HG03575 (cell line): ENCODE measurements around the gene IQGAP2.

Experiments
- ATAC-seq: cut with Tn5 transposase; IDR thresholded peaks from one replicate; pipeline ENCODE4 v1.9.1; 2021; ENCODE audit not compliant: unreplicated experiment, insufficient number of reproducible peaks, low FRiP score; ENCODE audit errors: extremely low read depth

IQGAP2 gene

DNA sequence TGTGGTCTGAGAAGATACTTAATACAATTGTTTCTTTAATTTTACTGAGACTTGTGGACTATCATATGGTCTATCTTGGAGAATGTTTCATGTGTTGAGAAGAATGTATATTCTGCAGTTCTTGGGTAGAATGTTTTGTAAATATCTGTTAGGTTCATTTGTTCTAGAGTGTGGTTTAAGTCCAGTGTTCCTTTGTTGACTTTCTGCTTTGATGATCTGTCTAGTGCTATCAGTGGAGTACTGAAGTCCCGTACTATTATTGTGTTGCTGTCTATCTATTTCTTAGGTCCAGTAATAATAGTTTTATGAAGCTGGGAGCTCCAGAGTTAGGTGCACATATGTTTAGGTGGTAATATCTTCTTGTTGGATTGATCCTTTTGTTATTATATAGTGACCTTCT, 36.1 kb downstream of the IQGAP2 start:
- ATAC-seq: no peak

DNA sequence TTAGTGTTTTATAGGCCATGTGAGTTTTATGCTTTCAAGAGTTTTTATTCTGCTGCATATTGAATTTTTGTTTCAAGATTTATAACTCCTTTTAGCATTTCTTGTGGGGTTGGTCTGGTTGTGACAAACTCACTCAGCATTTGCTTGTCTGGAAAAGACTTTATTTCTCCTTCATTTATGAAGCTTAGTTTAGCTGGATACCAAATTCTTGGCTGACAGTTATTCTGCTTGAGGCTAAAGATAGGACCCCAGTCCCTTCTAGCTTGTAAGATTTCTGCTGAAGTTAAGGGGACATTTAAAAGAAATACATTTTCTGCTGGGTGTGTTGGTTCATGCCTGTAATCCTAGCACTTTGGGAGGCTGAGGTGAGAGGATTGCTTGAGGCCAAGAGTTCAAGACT, 36.8 kb downstream of the IQGAP2 start:
- ATAC-seq: no peak

DNA sequence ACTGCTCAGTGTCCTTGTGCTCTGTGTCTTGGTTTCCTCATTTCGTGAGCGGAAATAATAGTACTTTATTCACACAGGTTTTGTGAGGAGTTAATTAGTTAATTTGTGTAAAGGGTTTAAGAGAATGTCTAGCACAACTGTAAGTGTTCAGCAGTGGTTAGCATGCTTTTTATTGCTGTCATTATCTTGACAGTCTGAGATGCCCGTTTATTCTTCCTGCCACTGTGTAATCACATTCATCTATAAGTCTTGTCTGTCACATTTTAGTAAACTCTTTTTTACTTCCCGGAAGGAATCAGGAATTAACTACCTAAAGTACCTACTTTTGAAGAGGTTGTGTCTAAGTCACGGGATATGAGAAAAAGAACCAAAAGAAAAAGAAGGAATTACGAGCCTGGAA, 38.0 kb downstream of the IQGAP2 start:
- ATAC-seq: no peak

DNA sequence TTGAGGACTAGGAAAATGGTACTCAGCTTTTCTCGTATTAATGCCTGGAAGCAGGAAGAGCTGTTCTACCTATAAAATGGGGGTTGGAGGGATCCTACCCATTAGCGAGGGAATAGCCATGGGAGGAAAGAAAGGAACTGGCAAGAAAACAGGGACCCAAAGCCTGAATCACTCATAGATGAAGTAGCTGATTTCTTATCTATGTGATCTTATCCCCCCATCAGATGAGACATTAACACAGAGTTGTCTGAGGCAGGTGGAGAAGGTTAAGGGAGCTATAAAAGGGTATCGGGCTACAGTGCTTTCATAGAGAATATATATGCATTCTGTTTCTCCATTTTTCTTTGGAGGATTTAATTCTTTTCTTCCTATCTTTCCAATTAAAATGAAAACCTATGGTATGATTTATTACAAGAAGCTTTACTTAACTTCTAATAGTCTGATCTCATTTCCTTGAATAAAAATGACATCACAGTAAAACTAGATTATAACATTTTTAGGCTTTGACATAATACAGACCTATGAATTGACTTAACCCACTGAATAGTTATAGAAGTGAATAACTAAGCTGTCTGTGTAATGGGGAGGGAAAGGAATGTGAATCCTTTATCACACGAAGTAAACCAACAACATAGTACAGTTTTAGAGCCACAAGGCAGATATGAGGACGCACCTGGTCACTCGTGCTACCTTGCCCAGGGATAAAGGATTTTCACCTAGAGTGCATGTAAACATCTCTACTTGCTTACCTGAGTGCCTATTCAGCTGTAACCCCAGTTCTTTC, 39.0 kb downstream of the IQGAP2 start:
- no peak for ATAC-seq

DNA sequence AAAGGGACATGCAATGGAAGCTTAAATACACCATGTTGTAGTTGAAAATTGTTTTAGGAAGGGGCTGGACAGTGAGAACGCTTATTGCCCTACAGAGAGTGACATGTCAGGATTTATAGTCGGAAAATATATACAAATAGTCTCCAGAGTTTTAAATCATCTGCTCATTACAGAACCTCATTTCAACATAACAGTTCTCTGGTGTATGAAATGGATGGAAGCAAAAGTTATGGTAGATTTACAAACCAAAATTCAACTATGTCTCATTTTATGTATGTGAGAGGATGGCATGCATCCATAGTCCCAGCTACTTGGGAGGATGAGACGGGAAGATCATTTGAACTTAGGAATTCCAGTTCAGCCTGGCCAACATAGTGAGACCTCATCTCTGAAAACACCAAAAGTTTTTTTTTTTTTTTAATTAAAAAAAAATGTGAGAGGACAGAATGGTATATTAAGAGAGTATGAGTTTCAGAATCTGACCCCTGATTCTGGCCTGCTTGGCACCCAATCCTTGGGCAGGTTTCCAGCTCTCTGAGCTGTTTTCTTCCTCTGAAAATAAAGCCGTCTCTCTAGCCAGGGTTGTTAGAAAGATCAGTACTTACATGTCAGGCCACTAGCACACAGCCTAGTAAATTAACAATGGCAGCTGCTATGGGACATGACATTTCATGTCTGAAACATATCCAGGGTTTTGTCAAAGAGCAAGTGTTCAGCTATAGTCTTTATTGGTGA, 40.1 kb downstream of the IQGAP2 start:
- ATAC-seq: no peak

DNA sequence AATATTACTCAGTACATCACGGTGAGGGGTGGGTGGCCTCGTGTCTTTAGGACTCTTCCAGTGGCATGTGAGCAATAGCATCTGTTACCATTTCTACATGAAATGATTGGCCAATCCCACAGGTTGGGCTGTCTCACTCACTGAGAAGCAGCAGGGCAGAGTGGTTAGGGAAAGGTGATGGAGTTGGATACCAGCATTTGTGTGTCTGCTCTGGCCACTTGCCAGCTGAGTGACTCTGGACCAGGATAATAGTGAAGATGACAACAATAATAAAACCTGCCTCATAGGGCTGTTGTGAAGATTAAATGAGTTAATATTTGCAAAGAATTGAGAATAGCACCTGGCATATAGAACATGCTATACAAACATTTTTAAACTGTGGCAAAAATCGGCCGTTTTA, 42.0 kb downstream of the IQGAP2 start:
- no peak for ATAC-seq

DNA sequence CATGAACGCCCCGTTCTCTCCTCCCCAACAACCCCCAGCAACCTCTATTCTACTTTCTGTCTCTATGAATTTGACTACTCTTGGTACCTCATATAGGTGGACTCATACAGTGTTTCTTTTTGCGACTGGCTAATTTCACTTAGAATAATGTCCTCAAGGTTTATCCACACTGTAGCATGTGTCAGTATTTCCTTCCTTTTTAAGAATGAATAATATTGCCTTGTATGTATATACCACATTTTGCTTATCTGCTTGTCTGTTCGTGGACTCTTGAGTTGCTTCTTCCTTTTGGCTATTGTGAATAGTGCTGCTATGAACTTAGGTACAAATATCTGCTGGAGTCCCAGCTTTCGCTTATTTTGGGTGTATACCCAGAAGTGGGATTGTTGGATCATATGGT, 42.7 kb downstream of the IQGAP2 start:
- no peak for ATAC-seq

DNA sequence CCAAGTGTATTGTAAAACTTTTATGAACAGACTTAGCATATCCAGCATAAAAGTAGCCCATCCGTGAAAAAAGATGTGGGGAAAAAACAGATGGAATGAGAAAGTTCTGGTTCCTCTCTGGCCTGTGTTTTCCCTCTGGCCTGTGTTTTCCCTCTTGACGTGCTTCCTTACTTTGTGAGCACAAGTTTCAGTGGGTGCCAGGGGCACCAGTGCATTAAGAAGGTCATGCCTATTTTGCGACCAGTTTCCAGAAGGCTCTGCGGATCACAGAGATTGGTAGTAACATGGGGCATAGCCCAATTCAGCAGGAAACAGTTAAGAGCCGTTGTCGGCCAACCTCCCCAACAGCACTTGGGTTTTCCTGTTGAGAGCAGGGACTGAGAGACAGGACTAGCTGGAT, 43.7 kb downstream of the IQGAP2 start:
- no peak for ATAC-seq

DNA sequence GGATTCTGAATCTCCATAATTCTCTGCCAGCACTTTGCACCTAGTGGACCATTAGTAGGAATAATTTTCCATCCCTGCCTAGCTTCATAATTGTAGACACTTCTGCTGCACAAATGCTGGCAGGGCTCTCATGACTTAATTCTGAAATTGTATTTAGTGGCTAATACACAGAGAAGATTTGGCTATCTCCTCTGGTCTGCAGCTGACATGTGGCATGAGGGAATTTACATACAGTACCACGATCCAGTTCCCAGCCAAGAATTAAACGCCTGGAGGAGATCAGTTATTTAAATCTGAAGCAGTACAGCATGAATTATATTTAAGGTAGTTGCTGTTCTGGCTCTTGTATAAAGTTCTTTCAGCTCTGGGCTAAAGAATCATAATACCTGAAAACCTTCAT, 46.5 kb downstream of the IQGAP2 start:
- no peak for ATAC-seq

DNA sequence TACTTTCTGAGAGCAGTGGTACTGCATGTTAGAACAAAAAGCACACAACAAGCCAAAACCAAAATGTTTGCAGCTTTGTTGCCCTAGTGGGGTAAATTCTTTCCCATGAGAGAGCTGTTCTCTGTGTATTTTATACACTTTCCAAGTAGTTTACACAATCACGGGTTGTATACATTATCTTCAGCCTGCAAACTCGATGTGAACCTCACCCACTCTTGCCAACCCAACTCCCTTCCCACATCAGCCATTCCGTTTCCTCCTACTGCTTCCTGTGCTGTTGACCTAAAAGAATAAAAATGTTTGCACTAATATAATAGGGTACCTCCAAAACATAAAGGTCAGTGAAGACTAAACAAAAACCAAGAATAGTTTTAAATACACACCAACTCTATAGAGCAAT, 47.0 kb downstream of the IQGAP2 start:
- no peak for ATAC-seq

DNA sequence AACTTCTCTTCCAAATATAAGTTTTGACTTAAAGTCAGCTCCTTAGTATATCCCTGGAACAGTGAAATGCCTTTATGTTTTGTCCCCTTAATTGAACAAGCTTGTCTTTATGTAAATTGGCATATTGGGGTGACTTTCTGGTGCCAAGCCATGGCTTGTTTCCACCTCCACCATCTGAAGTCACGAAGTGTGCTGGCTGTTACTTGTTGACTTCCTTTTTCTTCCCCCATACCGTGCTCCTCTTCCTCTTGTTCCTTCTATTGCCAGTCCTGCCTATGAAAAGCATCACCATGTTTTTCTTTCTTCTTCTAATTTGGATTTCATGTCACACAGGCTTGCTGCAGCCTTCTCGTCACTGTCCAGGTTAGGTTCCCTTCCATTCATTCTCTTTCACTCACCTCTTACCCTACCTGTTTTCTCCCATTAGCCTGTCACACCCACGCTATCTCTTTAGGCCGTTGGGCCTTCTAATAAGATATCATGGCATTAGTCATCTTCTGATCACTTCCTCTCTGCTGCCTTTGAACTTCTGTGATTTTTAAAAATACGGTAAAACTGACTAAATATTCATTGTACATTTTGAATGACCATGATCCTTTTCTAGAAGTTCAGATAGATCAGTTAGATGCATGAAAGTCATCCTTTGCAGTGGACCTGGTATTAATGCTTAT, 48.1 kb downstream of the IQGAP2 start:
- ATAC-seq: no peak

DNA sequence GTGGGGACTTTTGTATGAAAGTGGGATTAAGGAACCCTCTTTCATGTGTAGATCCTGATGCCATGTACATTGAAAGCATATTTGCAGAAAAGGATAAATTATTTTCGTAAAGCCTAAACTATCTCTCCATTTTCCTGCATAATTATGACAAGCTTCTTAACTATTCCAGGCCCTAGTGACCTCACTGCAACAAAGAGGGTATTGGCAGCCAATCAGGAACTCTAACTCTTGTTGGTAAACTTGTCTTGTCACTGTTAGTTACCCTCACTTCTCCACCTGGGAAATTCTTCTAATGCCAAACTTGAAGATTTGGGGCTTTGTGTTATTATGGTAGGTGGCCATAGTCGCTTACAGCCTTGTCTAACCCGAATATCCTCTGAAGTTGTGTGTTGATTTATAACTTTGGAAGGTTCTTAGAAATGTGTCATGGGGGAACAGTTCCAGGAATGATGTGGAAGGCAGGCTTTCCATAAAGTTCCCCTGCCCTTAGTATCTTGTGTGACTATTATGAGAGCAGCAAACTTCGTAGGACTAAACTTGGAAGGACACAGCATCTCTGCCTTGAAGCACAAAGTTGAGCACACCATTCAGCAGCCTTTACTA, 52.5 kb downstream of the IQGAP2 start:
- no peak for ATAC-seq

DNA sequence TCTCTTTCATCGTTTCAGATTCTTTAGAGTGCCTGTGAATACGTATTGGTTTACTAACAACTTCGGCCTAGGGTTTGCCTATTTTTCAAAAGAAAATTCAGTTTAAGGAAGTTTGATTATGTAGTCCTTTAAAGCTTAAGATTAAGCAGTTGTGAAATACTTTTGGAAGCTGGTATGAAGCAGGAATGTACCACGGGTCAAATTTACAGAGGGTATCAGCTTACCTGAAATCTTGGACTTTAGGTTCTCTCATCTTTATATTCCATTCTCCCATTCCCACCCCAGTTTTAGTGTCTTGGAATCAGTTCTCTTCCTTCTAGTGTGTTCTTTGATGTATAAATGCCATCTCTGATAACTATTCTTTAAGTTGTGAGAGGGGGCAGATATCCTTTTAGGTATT, 53.2 kb downstream of the IQGAP2 start:
- no peak for ATAC-seq

DNA sequence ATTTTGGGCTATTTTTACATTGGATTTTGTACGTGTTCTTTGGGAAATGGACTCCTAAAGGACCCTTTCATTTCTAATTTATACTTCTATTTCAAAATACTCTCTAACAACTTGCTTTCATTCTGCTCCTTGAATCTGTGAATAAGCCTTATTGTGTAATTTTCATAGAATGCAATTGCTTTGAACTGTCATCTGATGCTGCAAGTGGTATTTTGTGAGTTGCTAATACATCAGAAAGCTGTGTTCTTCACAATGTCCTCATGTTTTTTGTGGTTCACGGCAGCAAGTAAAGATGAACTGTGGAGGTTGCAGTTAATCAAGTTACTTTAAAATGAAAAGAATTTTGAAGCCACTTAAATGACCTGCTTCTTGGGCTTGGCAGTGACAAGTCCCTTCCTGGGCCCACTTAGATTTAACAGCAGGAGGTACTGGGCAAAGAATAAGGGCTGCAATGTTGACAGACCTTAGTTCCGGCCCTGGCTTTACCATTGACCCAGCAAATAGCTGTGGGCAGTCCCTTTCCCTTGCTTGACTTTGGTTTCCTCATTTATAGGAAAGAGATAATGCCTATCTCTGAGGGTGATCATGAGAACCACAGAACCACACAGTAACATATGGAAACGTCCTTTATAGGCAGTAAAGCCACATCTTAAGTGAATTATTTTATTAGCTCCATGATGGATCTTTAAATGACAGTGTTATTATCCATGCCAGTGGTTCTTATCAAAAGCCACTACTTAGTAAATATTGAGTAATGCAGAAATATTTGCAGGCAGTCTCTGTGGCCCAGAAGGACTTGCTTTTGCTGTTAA, 54.8 kb downstream of the IQGAP2 start:
- ATAC-seq: no peak

DNA sequence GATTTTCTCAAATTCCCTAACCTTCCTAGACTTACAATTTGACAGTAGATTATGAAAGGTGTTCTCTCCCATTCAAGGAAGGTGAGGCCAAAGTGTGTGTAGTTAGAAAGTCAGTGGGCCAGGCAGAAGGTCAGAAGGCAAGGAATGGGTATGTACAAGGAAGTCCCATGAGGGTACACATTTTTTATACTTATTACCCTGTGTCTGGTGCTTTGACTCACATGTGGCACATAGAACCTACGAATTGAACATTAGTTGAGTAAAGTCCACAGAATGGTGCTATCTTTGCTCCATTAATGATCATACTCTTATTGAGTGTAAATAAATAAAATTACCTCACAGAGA, 55.4 kb downstream of the IQGAP2 start:
- ATAC-seq: no peak

DNA sequence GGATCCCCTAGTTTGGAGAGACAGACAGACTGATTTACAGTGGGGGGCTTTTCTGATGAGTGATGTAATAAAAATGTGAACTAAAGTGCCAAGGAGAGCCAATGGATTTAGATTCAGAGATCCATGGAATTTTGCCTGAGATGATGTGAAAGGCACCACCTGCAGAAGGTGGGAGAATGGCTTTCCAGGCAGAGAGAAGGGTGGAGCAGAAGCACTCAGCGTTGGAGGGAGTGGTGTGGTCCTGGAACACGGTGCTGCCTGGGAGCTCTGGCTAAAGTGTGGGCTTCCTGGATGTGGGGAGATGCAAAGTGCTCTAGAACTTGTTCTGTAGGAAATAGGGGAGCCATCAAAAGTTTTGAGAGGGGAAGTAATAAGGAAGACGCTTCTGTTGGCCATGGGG, 57.0 kb downstream of the IQGAP2 start:
- ATAC-seq: no peak

DNA sequence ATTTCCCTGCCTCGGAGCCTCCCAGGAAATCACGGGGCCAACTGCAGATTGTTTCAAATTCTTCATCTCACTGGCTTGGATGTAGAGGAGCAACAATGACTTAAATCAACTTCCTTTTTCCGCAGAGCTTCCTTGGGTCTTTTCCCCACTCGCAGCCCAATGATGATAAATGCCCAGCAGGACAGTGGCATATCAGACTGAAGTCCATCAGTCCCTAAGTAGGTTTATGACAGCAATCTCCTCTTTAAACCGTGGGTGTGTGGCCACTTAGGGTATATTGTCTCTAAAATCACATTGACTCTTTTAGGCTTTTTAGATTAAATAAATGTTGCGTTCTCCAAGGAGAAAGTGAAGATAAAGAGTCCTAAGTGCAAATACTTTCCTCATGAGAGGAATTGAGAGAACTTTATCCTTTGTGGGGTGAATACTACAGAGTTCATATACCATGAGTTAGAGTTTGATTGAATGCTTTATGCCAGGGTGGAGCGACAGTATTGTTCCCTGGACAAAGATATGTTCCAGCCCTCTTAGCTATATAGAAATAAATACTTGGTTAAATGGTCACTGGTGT, 59.1 kb downstream of the IQGAP2 start:
- ATAC-seq: no peak

DNA sequence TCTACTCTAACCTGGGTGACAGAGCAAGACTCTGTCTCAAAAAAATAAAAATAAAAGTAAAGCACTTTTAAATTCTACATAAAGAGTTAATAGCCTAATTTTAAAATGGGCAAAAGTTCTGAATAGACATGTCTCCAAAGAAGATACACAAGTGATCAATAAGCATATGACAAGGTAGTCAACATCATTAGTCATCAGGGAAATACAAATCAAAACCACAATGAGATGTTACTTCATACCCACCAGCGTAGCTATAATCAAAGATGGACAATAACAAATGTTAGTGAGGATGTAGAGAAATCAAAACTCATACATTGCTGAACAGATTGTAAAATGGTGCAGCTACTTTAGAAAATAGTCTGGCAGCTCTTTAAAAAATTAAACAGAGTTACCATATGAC, 64.1 kb downstream of the IQGAP2 start:
- ATAC-seq: no peak
